Vagina (tissue), 2 donors: Measurements from ENCODE around the gene EPHB6.

Source experiments
- POLR2A ChIP-seq, 2 donors: fragments of 450-650 bp; IDR thresholded peaks; one replicate each; pipeline ENCODE4 v1.6.1; 2017; ENCODE audit warnings: antibody characterized with exemption in 2 of 2, mild to moderate bottlenecking in 2 of 2, moderate library complexity in 2 of 2
- TF ChIP-seq, protein P1 (sequence below), 3 experiments: fragments of 450-650 bp in 2 of 3; fragments of 200-600 bp in 1 of 3; sonication (generic) in 1 of 3; IDR thresholded peaks; one replicate each; pipeline ENCODE4 v1.5.1; 2017 to 2019; ENCODE audit warnings: antibody characterized with exemption in 3 of 3, mild to moderate bottlenecking in 2 of 3, moderate library complexity in 2 of 3

DNA sequence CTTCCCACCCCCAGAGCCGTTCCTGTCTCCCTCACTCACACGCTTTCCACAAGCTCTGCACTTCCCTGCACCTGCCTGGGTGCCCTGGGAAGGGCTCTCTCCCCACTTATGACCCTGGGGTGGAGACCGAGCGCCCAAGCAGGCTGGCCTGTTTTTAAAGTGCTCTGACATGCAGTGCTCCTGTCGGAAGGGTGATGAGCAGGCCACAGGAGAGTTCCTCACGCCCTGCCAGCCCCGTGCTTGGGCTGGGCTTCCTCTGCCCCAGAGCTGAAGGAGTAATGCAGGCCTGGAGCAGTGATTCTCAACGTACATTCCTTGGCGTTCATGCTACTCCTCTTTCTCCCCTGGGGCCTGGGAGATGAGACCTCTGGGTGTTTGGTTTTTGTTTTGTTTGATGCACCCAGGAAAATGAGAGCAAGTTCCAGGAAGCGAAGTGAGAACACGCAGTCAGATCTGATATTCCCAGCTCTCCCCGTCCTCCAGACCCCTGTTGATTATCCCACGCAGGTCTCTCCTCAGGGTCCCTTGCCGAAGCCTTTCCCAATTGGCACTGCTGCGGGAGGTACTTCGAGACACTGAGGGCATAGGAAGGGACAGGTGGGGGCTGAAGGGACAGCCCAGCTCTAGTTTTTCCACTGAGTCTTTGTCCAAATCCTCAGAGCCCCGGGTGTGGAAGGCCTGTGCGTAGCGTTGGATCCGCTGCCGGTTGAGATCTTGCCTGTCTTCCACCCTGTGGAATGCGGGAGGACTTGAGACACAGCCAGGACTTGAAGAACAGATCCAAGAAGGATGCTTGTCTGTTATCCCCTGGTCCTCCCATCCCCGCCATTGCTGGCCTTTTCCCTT is 16.6 kb downstream of the EPHB6 start:
- TF ChIP-seq, protein P1, sequence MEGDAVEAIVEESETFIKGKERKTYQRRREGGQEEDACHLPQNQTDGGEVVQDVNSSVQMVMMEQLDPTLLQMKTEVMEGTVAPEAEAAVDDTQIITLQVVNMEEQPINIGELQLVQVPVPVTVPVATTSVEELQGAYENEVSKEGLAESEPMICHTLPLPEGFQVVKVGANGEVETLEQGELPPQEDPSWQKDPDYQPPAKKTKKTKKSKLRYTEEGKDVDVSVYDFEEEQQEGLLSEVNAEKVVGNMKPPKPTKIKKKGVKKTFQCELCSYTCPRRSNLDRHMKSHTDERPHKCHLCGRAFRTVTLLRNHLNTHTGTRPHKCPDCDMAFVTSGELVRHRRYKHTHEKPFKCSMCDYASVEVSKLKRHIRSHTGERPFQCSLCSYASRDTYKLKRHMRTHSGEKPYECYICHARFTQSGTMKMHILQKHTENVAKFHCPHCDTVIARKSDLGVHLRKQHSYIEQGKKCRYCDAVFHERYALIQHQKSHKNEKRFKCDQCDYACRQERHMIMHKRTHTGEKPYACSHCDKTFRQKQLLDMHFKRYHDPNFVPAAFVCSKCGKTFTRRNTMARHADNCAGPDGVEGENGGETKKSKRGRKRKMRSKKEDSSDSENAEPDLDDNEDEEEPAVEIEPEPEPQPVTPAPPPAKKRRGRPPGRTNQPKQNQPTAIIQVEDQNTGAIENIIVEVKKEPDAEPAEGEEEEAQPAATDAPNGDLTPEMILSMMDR (IDR thresholded peaks at IDR 0.05): no peak
- no peak for TF ChIP-seq POLR2A (IDR thresholded peaks at IDR 0.05)
